HG03066 (cell line): ENCODE data around the gene PSMD5.

Source experiments
- ATAC-seq: cut with Tn5 transposase; IDR thresholded peaks from one replicate; pipeline ENCODE4 v1.9.1; 2021; ENCODE audit warnings: low read depth; ENCODE audit not compliant: unreplicated experiment

PSMD5 gene

DNA sequence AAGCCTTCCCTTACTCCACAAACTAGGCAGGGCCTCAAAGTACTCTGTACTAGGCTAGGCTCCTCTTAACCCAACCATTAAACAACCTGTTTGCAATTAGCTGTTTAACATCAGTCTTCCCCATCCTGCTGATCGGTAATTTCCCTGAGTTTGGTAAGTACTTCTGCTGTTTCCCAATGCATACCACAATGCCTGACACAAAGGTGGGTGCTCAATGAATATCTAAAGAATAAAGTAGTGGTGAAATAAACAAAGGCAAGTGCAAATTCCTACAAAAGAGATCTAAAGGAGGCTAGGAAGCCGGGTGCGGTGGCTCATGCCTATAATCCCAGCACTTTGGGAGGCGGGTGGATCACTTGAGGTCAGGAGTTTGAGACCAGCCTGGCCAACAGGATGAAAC, 74.5 kb downstream of the PSMD5 start:
- ATAC-seq: no peak

DNA sequence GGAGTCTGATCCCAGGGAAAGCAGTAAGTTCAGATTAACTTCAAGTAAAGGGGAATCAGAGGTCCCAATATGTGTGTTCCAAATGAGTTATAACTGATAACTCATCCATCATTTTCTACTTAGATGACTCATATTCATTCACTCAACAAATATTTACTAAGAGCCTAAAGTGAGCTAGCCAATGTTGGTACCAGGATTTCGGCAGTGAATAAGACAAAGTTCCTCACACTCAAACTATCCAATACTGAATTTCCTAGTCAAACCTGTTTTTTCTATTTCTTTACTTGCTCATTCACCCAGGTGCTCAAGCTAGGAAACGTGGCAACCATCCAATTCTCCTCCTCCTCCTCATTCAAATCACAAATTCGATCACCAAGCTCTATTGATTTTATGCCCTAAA, 75.3 kb downstream of the PSMD5 start:
- no peak for ATAC-seq
